GM19238 (cell line): ENCODE measurements around the gene ACYP2.
"Not testable (repeated sequence)": the region's sequence is repeated elsewhere in the genome, so short reads cannot be mapped to it uniquely, and the experiment has no call there.

Source experiments
- DNase-seq: peaks from one replicate; pipeline ENCODE4 v3.0.0; 2011; ENCODE audit warnings: low spot score; ENCODE audit not compliant: insufficient read length

ACYP2 gene

GRCh38 chr2:54097124-54097523 lies 18.3 kb upstream of the ACYP2 start:
- no peak for DNase-seq

GRCh38 chr2:54099370-54099769 lies 16.0 kb upstream of the ACYP2 start:
- DNase-seq = no peak

- DNase-seq = no peak
Observed at GRCh38 chr2:54099829-54100585, 15.4 kb upstream of the ACYP2 start.

GRCh38 chr2:54100772-54101171 lies 14.6 kb upstream of the ACYP2 start:
- no peak for DNase-seq

- DNase-seq = no peak
Observed at GRCh38 chr2:54103454-54104314, 11.7 kb upstream of the ACYP2 start.

GRCh38 chr2:54106631-54107454 lies 8.6 kb upstream of the ACYP2 start:
- no peak for DNase-seq

GRCh38 chr2:54107455-54107764 lies 8.0 kb upstream of the ACYP2 start:
- no peak for DNase-seq

- no peak for DNase-seq
Observed at GRCh38 chr2:54107903-54108615, 7.4 kb upstream of the ACYP2 start.

- no peak for DNase-seq
Observed at GRCh38 chr2:54109848-54110247, 5.6 kb upstream of the ACYP2 start.

GRCh38 chr2:54114479-54114878 lies 936 bp upstream of the ACYP2 start:
- not testable (repeated sequence) for DNase-seq

- no peak for DNase-seq
Observed at GRCh38 chr2:54114936-54115283, 505 bp upstream of the ACYP2 start.

- not testable (repeated sequence) for DNase-seq
Observed at GRCh38 chr2:54116598-54116997, 1.2 kb downstream of the ACYP2 start.

GRCh38 chr2:54120950-54121349 lies 5.5 kb downstream of the ACYP2 start:
- DNase-seq = no peak

- no peak for DNase-seq
Observed at GRCh38 chr2:54122171-54122935, 6.9 kb downstream of the ACYP2 start.

GRCh38 chr2:54122939-54123338 lies 7.5 kb downstream of the ACYP2 start:
- DNase-seq = no peak

- DNase-seq = not testable (repeated sequence)
Observed at GRCh38 chr2:54127174-54127573, 11.8 kb downstream of the ACYP2 start.

GRCh38 chr2:54133056-54133455 lies 17.6 kb downstream of the ACYP2 start:
- no peak for DNase-seq

GRCh38 chr2:54139210-54139609 lies 23.8 kb downstream of the ACYP2 start:
- DNase-seq = no peak

GRCh38 chr2:54143780-54144179 lies 28.4 kb downstream of the ACYP2 start:
- DNase-seq = no peak

- no peak for DNase-seq
Observed at GRCh38 chr2:54148391-54148790, 33.0 kb downstream of the ACYP2 start.
